Kidney (tissue), 14 donors: ENCODE data around the gene PYGM. TPM values are rescaled to one million over a fixed set of nuclear protein-coding genes. Genes with fewer than 3 reads are reported as not detected.
A peak's percentile ranks its signal among the peaks of the same experiment; 100 is the strongest.

Experiments
- DNase-seq, 5 donors: peaks; one replicate each; pipeline ENCODE4 v3.0.0-alpha.2; 2013 to 2020
- FAIRE-seq: peaks from 2 replicates; lab custom pipeline; 2012; peaks lifted over from hg19 to GRCh38; lab: Jason Lieb, UNC
- H3K27ac ChIP-seq, 2 donors: one replicate each; pipeline ENCODE4 v1.7.0; 2013; ENCODE audit warnings: low read depth in 2 of 2, low read length in 2 of 2, inconsistent platforms in 1 of 2
- H3K27me3 ChIP-seq: one replicate; pipeline ENCODE4 v1.7.1; 2013; ENCODE audit warnings: low read length, inconsistent platforms; ENCODE audit not compliant: control insufficient read depth, insufficient read depth
- H3K36me3 ChIP-seq, 3 donors: one replicate each; pipeline versions ENCODE4 v1.7.0 to v1.7.1; 2013; ENCODE audit warnings: low read length in 3 of 3, control low read depth in 1 of 3, inconsistent platforms in 1 of 3; ENCODE audit not compliant: insufficient read depth in 3 of 3, control insufficient read depth in 2 of 3
- H3K4me1 ChIP-seq, 3 donors: one replicate each; pipeline versions ENCODE4 v1.7.0 to v1.7.1; 2013; ENCODE audit warnings: low read length in 3 of 3, inconsistent platforms in 1 of 3, low read depth in 1 of 3; ENCODE audit not compliant: control insufficient read depth in 2 of 3, insufficient read depth in 2 of 3
- H3K4me3 ChIP-seq, 3 donors: one replicate each; pipeline versions ENCODE4 v1.7.0 to v1.8.1; 2013; ENCODE audit warnings: low read length in 3 of 3, control low read depth in 1 of 3, inconsistent platforms in 1 of 3
- H3K9ac ChIP-seq, 3 donors: one replicate each; pipeline versions ENCODE4 v1.7.0 to v1.7.1; 2013; ENCODE audit warnings: low read length in 3 of 3, control low read depth in 1 of 3, inconsistent platforms in 1 of 3
- H3K9me3 ChIP-seq, 3 donors: one replicate each; pipeline versions ENCODE4 v1.7.0 to v1.7.1; 2013; ENCODE audit warnings: low read length in 3 of 3, control low read depth in 1 of 3, inconsistent platforms in 1 of 3; ENCODE audit not compliant: control insufficient read depth in 2 of 3, insufficient read depth in 1 of 3
- CTCF ChIP-seq: IDR thresholded peaks from 3 replicates; pipeline ENCODE4 v1.5.1; 2012; ENCODE audit warnings: mild to moderate bottlenecking, moderate library complexity, borderline replicate concordance; ENCODE audit not compliant: insufficient read depth; ENCODE audit errors: extremely low read depth
- intact Hi-C: fragments of 100-400 bp; cut with DNase I; formaldehyde crosslinking; loops from one replicate; pipeline ENCODE4 v1.11.1; 2022
- polyA plus RNA-seq: library from polyadenylated mRNA; stranded (reverse); fragments of 350-450 nt; fragmentation: Illumina TruSeq; extraction: RNeasy Lipid Tissue Mini Kit (QIAGEN cat#74804); gene quantifications from one replicate; pipeline ENCODE4 v1.2.3, GENCODE V29; 2014; ENCODE audit warnings: low read depth, low replicate concordance; ENCODE audit not compliant: insufficient read depth
- total RNA-seq: library from RNA; stranded (reverse); fragmentation: NEBNext Ultra II Directional; extraction: Animal tissue kit (Norgen Biotek cat#: 25700); gene quantifications from one replicate; pipeline ENCODE4 v1.2.1, GENCODE V29; 2021
- donor health status: control.
- donor health status: control.
- donor health status: control.
- donor health status: control.
- donor health status: control.
- donor health status: DM: yes; HTN: yes; CAD: no.
- donor health status: Normal renal cell carcinoma (clear cell type).

Gene PYGM
- total and polyA plus RNA-seq, 2 donors from 2014 or later = 2.5 to 8.6 TPM

DNA sequence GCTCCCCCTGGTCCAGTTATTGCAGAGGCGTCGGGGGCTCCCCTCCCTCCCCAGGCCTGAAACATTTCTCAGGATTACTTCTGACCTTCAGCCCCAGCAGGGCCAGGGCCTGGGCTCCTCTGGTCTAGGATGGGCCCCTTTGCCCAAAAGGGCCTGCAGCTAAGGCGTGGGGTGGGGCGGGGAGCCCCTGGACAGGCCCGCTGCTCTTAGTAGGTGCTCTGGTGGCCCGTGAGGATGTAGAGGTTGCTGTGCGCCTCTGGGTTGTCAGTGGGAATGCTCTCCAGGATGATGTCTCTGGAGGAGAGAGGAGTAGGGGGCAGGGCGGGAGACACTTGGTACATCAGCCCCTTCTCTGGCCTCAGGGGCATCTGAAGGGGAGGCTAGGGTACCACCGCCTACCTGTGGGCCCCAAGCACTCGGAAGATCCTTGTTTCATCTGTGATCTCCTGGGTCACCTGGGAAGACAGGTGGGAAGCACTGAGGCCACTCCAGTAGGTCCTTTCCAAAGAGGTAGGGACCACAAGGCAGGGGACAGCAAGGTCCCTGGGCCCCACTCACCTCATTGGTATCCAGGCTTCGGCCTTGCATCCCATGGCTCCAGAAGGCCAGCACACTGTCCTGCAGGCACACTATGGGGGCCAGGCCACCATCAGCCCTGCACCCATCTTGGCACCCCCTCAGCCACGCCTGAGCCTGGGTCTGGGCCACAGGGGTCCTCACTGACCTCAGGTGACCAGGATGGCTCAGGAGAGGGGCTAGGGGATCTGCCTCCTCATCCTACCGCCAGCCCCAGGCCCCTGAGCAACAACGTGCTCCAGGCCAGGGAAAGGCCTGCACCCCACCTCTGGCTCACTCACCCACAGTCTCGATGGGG is 29.8 kb upstream of the PYGM start:
- Histone ChIP-seq H3K9ac (no peak overlapping the region), H3K36me3 (peaks cover 0 to 2% (median 0%) of the 10 kb centered on the region in 3 donors), H3K4me1 (no peaks in the 10 kb centered on the region), H3K9me3 (no peaks in the 10 kb centered on the region), H3K27me3 (no peaks in the 10 kb centered on the region), H3K4me3 (no peak overlapping the region), H3K27ac (no peak overlapping the region)
- FAIRE-seq (no peak), DNase-seq (peak in 2 of 5 donors; percentile 25 to 69)
- TF ChIP-seq CTCF = no peak
- intact Hi-C loops = no loop called here

GRCh38 chr11:64788321-64789215 is 28.8 kb upstream of the PYGM start:
- DNase-seq (peak in 2 of 5 donors; percentile 23 to 52), FAIRE-seq (no peak)
- H3K9me3 ChIP-seq = no peaks in the 10 kb centered on the region
- no peaks in the 10 kb centered on the region for H3K4me1 ChIP-seq
- H3K27me3 ChIP-seq = no peaks in the 10 kb centered on the region
- no peak overlapping the region for H3K9ac ChIP-seq
- H3K36me3 ChIP-seq = peaks cover 0 to 2% (median 0%) of the 10 kb centered on the region in 3 donors
- H3K27ac ChIP-seq = no peak overlapping the region
- H3K4me3 ChIP-seq = no peak overlapping the region
- TF ChIP-seq CTCF = no peak
- intact Hi-C loops = no loop called here

- Histone ChIP-seq H3K4me1 (no peaks in the 10 kb centered on the region), H3K9ac (no peak overlapping the region), H3K36me3 (peaks cover 0 to 2% (median 0%) of the 10 kb centered on the region in 3 donors), H3K27ac (no peak overlapping the region), H3K4me3 (no peak overlapping the region), H3K27me3 (no peaks in the 10 kb centered on the region), H3K9me3 (no peaks in the 10 kb centered on the region)
- DNase-seq (peak in 4 of 5 donors; percentile 52 to 79 (median 56)), FAIRE-seq (no peak)
- TF ChIP-seq CTCF = peak; percentile 60
- intact Hi-C loops = no loop called here
These were observed 27.9 kb upstream of the PYGM start for GRCh38 chr11:64787526-64788320.
